Bronchial epithelial cell (primary cell): ENCODE results near the gene NUPR1. TPM values are rescaled to one million over a fixed set of nuclear protein-coding genes. Genes with fewer than 3 reads are reported as not detected.
"Not testable (repeated sequence)": the region's sequence is repeated elsewhere in the genome, so short reads cannot be mapped to it uniquely, and the experiment has no call there.

Experiments
- DNase-seq: peaks from one replicate; pipeline ENCODE4 v3.0.0-alpha.2; 2010; ENCODE audit warnings: low read depth
- FAIRE-seq: peaks from 2 replicates; lab custom pipeline; 2011; peaks lifted over from hg19 to GRCh38; lab: Jason Lieb, UNC
- H3K27me3 ChIP-seq: 2 replicates; pipeline ENCODE4 v1.5.1; 2011; ENCODE audit warnings: low read length; ENCODE audit not compliant: control insufficient read depth, insufficient read depth
- H3K36me3 ChIP-seq: 2 replicates; pipeline ENCODE4 v1.5.1; 2011; ENCODE audit warnings: low read length; ENCODE audit not compliant: control insufficient read depth, insufficient read depth
- H3K4me3 ChIP-seq: 2 replicates; pipeline ENCODE4 v1.5.1; 2011; ENCODE audit warnings: mild to moderate bottlenecking, low read depth, low read length, control low read depth
- total RNA-seq: library from RNA; depleted of rRNA; stranded (reverse); fragments of >200 nt; gene quantifications from 2 replicates; pipeline ENCODE4 v1.2.1, GENCODE V29; 2014
- TF ChIP-seq, protein P1 (sequence below): IDR thresholded peaks from 2 replicates; pipeline ENCODE4 v1.5.1; 2011; ENCODE audit warnings: mild to moderate bottlenecking, moderate library complexity, low read length, control low read depth, inconsistent platforms; ENCODE audit not compliant: insufficient read depth, severe bottlenecking

The NUPR1 gene
- total RNA-seq, 1 donor from 2014 or later: 65.3 TPM

DNA sequence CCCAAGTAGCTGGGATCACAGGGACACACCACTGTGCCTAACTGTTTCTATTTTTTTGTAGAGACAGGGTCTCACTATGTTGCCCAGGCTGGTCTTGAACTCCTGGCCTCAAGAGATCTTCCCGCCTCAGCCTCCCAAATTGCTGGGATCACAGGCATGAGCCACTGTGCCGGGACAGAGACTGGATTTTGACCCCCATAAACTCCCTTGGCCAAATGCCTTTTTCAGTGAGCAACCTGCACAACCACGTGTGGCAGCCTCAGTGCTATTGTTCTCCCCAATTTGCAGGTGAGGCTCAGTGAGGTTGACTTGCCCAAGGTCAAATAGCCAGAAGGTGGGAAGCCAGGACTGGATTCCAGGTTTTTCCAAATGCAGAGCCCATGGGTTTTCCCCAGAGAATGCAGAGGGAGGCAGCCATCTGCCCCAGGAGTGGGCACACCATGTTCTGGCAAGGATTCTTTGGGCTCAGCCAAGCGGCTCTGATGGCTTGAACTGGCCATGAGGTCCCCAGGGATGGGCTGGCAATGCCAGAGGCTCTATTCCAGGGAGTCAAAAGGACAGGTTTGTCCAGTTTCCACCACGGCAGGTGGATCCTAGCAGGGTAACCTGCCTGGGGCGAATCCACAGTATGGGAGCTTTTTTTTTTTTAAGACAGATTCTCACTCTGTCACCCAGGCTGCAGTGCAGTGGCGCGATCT lies 33.9 kb downstream of the NUPR1 start:
- peaks cover 5% of the 10 kb centered on the region for H3K27me3 ChIP-seq
- DNase-seq (no peak), FAIRE-seq (no peak)
- H3K36me3 ChIP-seq: no peaks in the 10 kb centered on the region
- TF ChIP-seq, protein P1, sequence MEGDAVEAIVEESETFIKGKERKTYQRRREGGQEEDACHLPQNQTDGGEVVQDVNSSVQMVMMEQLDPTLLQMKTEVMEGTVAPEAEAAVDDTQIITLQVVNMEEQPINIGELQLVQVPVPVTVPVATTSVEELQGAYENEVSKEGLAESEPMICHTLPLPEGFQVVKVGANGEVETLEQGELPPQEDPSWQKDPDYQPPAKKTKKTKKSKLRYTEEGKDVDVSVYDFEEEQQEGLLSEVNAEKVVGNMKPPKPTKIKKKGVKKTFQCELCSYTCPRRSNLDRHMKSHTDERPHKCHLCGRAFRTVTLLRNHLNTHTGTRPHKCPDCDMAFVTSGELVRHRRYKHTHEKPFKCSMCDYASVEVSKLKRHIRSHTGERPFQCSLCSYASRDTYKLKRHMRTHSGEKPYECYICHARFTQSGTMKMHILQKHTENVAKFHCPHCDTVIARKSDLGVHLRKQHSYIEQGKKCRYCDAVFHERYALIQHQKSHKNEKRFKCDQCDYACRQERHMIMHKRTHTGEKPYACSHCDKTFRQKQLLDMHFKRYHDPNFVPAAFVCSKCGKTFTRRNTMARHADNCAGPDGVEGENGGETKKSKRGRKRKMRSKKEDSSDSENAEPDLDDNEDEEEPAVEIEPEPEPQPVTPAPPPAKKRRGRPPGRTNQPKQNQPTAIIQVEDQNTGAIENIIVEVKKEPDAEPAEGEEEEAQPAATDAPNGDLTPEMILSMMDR: no peak
- H3K4me3 ChIP-seq: no peak overlapping the region

DNA sequence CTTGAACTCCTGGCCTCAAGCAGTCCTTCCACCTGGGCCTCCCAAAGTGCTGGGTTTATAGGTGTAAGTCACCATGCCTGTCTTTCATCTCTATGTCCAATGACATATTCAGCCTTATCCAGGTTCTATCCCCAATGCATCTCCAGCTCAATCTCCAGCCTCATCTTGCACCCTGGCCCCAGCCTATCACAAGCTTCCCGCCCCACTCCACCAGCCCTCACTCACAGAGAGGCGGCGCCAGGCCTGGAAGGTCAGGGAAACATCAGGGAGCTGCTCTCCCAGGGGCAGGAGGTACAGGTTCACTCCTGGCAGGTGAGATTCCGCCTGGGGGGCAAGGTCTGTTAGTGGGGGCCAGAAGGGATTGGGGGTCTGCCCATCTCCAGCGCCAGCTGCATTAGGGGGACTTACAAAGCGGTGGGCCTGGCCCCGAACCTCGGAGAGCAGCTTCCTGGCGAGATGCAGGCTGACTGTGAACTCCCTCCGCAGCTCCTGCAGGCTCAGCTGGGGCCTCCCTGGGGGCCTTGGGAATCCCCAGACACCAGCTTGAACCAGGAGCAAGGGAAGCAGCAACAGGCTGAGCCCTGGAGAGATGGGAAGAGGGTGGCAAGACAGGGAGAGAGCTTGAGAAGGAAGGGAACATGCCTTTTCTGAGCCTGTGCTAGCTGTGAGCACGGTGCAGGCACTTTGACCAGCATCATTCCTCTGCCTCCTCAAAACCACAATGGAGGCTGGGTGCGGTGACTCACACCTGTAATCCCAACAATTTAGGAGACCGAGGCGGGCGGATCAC lies 35.1 kb downstream of the NUPR1 start:
- TF ChIP-seq, protein P1: no peak

DNA sequence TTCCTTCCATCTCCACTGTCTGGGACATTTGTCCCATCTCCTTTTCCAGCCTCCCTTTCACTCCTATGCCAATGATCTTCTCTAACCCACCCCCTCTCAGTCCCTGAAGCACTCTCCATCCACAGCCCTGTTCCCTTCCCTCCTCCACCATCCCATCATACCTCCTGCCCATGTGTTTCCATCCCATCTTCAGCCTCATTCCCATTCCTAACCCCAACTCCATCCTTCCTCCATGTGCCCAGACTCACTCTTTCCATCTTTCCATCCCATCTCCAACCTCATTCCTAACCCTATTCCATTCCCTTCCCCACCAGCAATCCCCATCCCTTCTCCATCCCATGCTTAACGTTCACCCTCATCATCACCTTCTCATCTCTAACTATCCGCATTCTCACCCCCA lies 36.5 kb downstream of the NUPR1 start:
- Histone ChIP-seq H3K27me3 (peaks cover 3% of the 10 kb centered on the region), H3K4me3 (no peak overlapping the region), H3K36me3 (no peaks in the 10 kb centered on the region)
- TF ChIP-seq, protein P1: no peak
- FAIRE-seq (no peak), DNase-seq (no peak)

More for the DNA sequence above, 35.1 kb downstream of the NUPR1 start:
- DNase-seq (no peak), FAIRE-seq (no peak)
- Histone ChIP-seq H3K36me3 (no peaks in the 10 kb centered on the region), H3K27me3 (peaks cover 5% of the 10 kb centered on the region), H3K4me3 (no peak overlapping the region)

DNA sequence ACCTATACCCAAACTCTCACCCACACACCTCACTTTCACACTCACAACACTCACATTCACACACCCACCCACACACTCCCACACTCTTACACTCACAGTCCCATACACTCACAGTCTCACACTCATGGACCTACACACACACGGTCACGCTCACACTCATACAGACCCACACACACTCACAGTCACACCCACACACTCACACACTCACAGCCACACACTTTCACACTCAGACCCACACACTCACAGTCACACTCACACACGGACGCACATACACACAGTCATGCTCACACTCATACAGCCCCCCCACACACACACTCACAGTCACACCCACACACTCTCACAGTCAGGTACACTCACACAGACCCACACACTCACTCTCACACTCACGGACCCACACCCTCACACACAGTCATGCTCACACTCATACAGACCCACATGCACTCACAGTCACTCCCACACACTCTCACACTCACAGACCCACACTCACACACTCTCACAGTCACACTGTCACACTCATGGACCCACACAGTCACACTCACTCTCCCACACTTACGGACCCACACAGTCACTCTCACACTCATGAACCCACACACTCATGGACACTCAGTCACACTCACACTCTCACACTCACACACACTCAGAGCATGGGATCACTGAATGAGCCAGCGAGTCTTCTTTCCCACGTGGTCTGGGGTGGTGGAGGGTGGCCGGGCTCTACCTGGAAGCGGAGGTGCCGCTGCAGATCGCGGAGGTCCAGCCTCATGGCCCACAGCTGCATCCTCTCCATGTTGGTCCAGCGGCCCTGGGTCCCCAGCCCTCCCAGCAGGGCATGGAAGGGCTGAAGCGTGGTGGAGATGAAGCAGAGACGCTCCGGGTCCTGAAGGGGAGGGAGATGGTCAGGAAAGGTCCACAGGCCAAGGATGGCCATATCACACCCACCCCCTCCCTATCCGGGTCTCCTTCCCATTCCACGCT lies 37.2 kb downstream of the NUPR1 start:
- TF ChIP-seq, protein P1: no peak
- DNase-seq (no peak), FAIRE-seq (peak; percentile 98)
- H3K4me3 ChIP-seq: no peak overlapping the region
- H3K27me3 ChIP-seq: peaks cover 2% of the 10 kb centered on the region
- H3K36me3 ChIP-seq: no peaks in the 10 kb centered on the region

DNA sequence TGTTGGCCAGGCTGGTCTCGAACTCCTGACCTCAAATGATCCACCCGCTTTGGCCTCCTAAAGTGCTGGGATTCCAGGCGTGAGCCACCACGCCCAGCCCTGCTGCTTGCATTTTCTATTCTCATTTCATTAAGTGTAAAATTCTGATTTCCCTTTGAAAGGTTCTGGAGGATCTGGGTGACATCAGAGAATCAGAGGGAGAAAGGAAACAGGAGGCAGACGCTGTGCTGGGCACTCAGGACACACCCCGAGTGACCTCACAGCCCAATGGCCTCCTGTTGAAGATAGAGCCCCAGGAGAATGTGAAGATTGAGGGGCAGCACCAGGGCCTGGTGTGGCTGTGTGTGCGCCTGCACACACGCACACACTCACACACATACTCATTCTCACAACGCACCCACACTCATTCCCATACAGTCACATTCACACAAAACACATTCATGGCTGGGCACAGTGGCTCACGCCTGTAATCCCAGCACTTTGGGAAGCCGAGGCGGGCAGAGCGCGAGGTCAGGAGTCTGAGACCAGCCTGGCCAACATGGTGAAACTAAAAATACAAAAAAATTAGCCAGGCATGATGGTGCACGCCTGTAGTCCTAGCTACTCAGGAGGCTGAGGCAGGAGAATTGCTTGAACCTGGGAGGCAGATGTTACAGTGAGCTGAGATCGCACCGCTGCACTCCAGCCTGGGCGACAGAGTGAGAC lies 38.1 kb downstream of the NUPR1 start:
- not testable (repeated sequence) for FAIRE-seq, DNase-seq, H3K36me3 ChIP-seq

More for the DNA sequence above, 38.1 kb downstream of the NUPR1 start:
- H3K27me3 ChIP-seq, H3K4me3 ChIP-seq: not testable (repeated sequence)
